HG03469 (cell line): ENCODE measurements around the gene CCDC12.
"Not testable (repeated sequence)": the region's sequence is repeated elsewhere in the genome, so short reads cannot be mapped to it uniquely, and the experiment has no call there.

Experiments
- ATAC-seq: cut with Tn5 transposase; IDR thresholded peaks from one replicate; pipeline ENCODE4 v1.9.1; 2021; ENCODE audit warnings: mild to moderate bottlenecking, moderate library complexity, moderate number of reproducible peaks; ENCODE audit not compliant: unreplicated experiment

Gene CCDC12

GRCh38 chr3:46984591-46985459 lies 8.3 kb upstream of the CCDC12 start:
- ATAC-seq: no peak

- ATAC-seq: no peak
Measured at GRCh38 chr3:46982546-46982945, 6.0 kb upstream of the CCDC12 start.

- ATAC-seq: no peak
Measured at GRCh38 chr3:46981932-46982471, 5.5 kb upstream of the CCDC12 start.

GRCh38 chr3:46979958-46980497 lies 3.5 kb upstream of the CCDC12 start:
- ATAC-seq: no peak

GRCh38 chr3:46978985-46979944 lies 2.7 kb upstream of the CCDC12 start, which contains the start of gene NBEAL2:
Gene NBEAL2 (plus strand): TSS chr3:46979666. CDS start chr3:46979862, 196 bp downstream.
- peak; percentile 64 for ATAC-seq

- no peak for ATAC-seq
Measured at GRCh38 chr3:46978381-46978780, 1.8 kb upstream of the CCDC12 start.

- ATAC-seq: no peak
Measured at GRCh38 chr3:46977811-46978195, 1.3 kb upstream of the CCDC12 start.

- no peak for ATAC-seq
Measured at GRCh38 chr3:46974421-46975171, 1.9 kb downstream of the CCDC12 start.

- no peak for ATAC-seq
Measured at GRCh38 chr3:46972396-46972795, 4.1 kb downstream of the CCDC12 start.

GRCh38 chr3:46971742-46972141 lies 4.8 kb downstream of the CCDC12 start:
- no peak for ATAC-seq

- ATAC-seq: no peak
Measured at GRCh38 chr3:46971151-46971550, 5.4 kb downstream of the CCDC12 start.

- no peak for ATAC-seq
Measured at GRCh38 chr3:46970391-46971091, 6.0 kb downstream of the CCDC12 start.

GRCh38 chr3:46968783-46969428 lies 7.6 kb downstream of the CCDC12 start:
- ATAC-seq: no peak

- no peak for ATAC-seq
Measured at GRCh38 chr3:46966811-46967210, 9.7 kb downstream of the CCDC12 start.

- ATAC-seq: peak; percentile 51
Measured at GRCh38 chr3:46965151-46965550, 11.4 kb downstream of the CCDC12 start.

- not testable (repeated sequence) for ATAC-seq
Measured at GRCh38 chr3:46964038-46964590, 12.4 kb downstream of the CCDC12 start.

- no peak for ATAC-seq
Measured at GRCh38 chr3:46962990-46963389, 13.6 kb downstream of the CCDC12 start.

GRCh38 chr3:46962427-46962826 lies 14.1 kb downstream of the CCDC12 start:
- no peak for ATAC-seq

- no peak for ATAC-seq
Measured at GRCh38 chr3:46960835-46961234, 15.7 kb downstream of the CCDC12 start.
